WERI-Rb-1 (cell line): Measurements from ENCODE around the gene KMT5B.

Experiments
- DNase-seq: peaks from one replicate; pipeline ENCODE4 v3.0.0-alpha.2; 2020
- H3K27ac ChIP-seq: fragments of 250-450 bp; sonication (Bioruptor Pico); 2 replicates; pipeline ENCODE4 v1.5.1; 2020; ENCODE audit warnings: mild to moderate bottlenecking, moderate library complexity
- H3K27me3 ChIP-seq: fragments of 250-450 bp; sonication (Bioruptor Pico); 2 replicates; pipeline ENCODE4 v1.5.1; 2021; ENCODE audit warnings: mild to moderate bottlenecking, low read depth, moderate library complexity; ENCODE audit not compliant: insufficient read depth, severe bottlenecking
- H3K36me3 ChIP-seq: fragments of 250-450 bp; sonication (Bioruptor Pico); 2 replicates; pipeline ENCODE4 v1.5.1; 2020; ENCODE audit warnings: mild to moderate bottlenecking, moderate library complexity
- H3K4me3 ChIP-seq: 2 replicates; pipeline ENCODE4 v1.5.1; 2011; ENCODE audit warnings: low read depth, mild to moderate bottlenecking, control low read depth, low read length
- H3K9me3 ChIP-seq: fragments of 250-450 bp; sonication (Bioruptor Pico); 2 replicates; pipeline ENCODE4 v1.5.1; 2021; ENCODE audit warnings: mild to moderate bottlenecking, moderate library complexity; ENCODE audit not compliant: severe bottlenecking
- CTCF ChIP-seq: IDR thresholded peaks from 2 replicates; pipeline ENCODE4 v1.5.1; 2011; ENCODE audit warnings: low read depth, mild to moderate bottlenecking, control low read depth, inconsistent platforms, low read length

KMT5B gene

GRCh38 chr11:68226421-68226820 lies 13.3 kb upstream of the KMT5B start:
- Histone ChIP-seq H3K4me3 (no peak overlapping the region), H3K27me3 (no peaks in the 10 kb centered on the region), H3K36me3 (no peaks in the 10 kb centered on the region), H3K9me3 (peaks cover 3% of the 10 kb centered on the region), H3K27ac (no peak overlapping the region)
- no peak for DNase-seq
- TF ChIP-seq CTCF, result no peak

GRCh38 chr11:68224606-68225005 lies 11.5 kb upstream of the KMT5B start:
- Histone ChIP-seq H3K27ac (no peak overlapping the region), H3K4me3 (no peak overlapping the region), H3K9me3 (peaks cover 3% of the 10 kb centered on the region)

GRCh38 chr11:68223275-68223674 lies 10.2 kb upstream of the KMT5B start:
- no peak overlapping the region for H3K4me3 ChIP-seq
- peaks cover 3% of the 10 kb centered on the region for H3K9me3 ChIP-seq
- no peaks in the 10 kb centered on the region for H3K36me3 ChIP-seq
- DNase-seq, result no peak
- TF ChIP-seq CTCF, result no peak
- H3K27ac ChIP-seq, result no peak overlapping the region
- no peaks in the 10 kb centered on the region for H3K27me3 ChIP-seq

More at GRCh38 chr11:68224606-68225005, 11.5 kb upstream of the KMT5B start:
- Histone ChIP-seq H3K27me3 (no peaks in the 10 kb centered on the region), H3K36me3 (no peaks in the 10 kb centered on the region)
- no peak for TF ChIP-seq CTCF
- DNase-seq, result no peak

GRCh38 chr11:68221406-68221805 lies 8.3 kb upstream of the KMT5B start:
- no peak for TF ChIP-seq CTCF
- H3K36me3 ChIP-seq, result no peaks in the 10 kb centered on the region
- no peak for DNase-seq

GRCh38 chr11:68216171-68216938 lies 3.3 kb upstream of the KMT5B start:
- no peaks in the 10 kb centered on the region for H3K36me3 ChIP-seq
- H3K27ac ChIP-seq, result no peak overlapping the region
- H3K27me3 ChIP-seq, result no peaks in the 10 kb centered on the region
- TF ChIP-seq CTCF, result no peak
- DNase-seq, result no peak
- H3K9me3 ChIP-seq, result no peaks in the 10 kb centered on the region
- no peak overlapping the region for H3K4me3 ChIP-seq

More at GRCh38 chr11:68221406-68221805, 8.3 kb upstream of the KMT5B start:
- Histone ChIP-seq H3K27ac (no peak overlapping the region), H3K4me3 (no peak overlapping the region), H3K9me3 (peaks cover 3% of the 10 kb centered on the region), H3K27me3 (no peaks in the 10 kb centered on the region)

- H3K27me3 ChIP-seq, result no peaks in the 10 kb centered on the region
- no peak overlapping the region for H3K4me3 ChIP-seq
- TF ChIP-seq CTCF, result no peak
- H3K27ac ChIP-seq, result no peak overlapping the region
- H3K9me3 ChIP-seq, result no peaks in the 10 kb centered on the region
- DNase-seq, result no peak
- no peaks in the 10 kb centered on the region for H3K36me3 ChIP-seq
Measured at GRCh38 chr11:68215524-68216170, 2.6 kb upstream of the KMT5B start.
